ENCODE results near the gene CDCP1.

GRCh38 chr3:45042162-45042561 is 104.0 kb downstream of the CDCP1 start:
- TF ChIP-seq EZH2 (IDR thresholded peaks at IDR 0.05; ENCODE audit: low read depth), result no peak
- TF ChIP-seq, protein P1, sequence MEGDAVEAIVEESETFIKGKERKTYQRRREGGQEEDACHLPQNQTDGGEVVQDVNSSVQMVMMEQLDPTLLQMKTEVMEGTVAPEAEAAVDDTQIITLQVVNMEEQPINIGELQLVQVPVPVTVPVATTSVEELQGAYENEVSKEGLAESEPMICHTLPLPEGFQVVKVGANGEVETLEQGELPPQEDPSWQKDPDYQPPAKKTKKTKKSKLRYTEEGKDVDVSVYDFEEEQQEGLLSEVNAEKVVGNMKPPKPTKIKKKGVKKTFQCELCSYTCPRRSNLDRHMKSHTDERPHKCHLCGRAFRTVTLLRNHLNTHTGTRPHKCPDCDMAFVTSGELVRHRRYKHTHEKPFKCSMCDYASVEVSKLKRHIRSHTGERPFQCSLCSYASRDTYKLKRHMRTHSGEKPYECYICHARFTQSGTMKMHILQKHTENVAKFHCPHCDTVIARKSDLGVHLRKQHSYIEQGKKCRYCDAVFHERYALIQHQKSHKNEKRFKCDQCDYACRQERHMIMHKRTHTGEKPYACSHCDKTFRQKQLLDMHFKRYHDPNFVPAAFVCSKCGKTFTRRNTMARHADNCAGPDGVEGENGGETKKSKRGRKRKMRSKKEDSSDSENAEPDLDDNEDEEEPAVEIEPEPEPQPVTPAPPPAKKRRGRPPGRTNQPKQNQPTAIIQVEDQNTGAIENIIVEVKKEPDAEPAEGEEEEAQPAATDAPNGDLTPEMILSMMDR (conservative IDR thresholded peaks at IDR 0.05), result no peak

Data from PC-9 (cell line).